Subcutaneous abdominal adipose tissue (tissue), 5 donors: ENCODE results near the gene ARSB.

Experiments
- H3K27ac ChIP-seq: one replicate; pipeline ENCODE4 v1.7.0; 2013; ENCODE audit warnings: low read depth, mild to moderate bottlenecking, inconsistent platforms, low read length, moderate library complexity
- H3K27me3 ChIP-seq, 5 donors: one replicate each; pipeline ENCODE4 v1.7.0; 2013; ENCODE audit warnings: low read length in 5 of 5, inconsistent platforms in 1 of 5; ENCODE audit not compliant: control insufficient read depth in 5 of 5, insufficient read depth in 4 of 5
- H3K36me3 ChIP-seq, 5 donors: one replicate each; pipeline ENCODE4 v1.7.0; 2013; ENCODE audit warnings: low read length in 5 of 5; ENCODE audit not compliant: control insufficient read depth in 5 of 5, insufficient read depth in 5 of 5
- H3K4me1 ChIP-seq, 5 donors: one replicate each; pipeline ENCODE4 v1.7.0; 2013; ENCODE audit warnings: low read length in 5 of 5, mild to moderate bottlenecking in 3 of 5, moderate library complexity in 1 of 5; ENCODE audit not compliant: control insufficient read depth in 5 of 5, insufficient read depth in 5 of 5
- H3K4me3 ChIP-seq, 5 donors: one replicate each; pipeline ENCODE4 v1.7.0; 2013; ENCODE audit warnings: low read length in 5 of 5, low read depth in 1 of 5
- H3K9ac ChIP-seq, 5 donors: one replicate each; pipeline ENCODE4 v1.7.0; 2013; ENCODE audit warnings: low read length in 5 of 5, mild to moderate bottlenecking in 4 of 5, moderate library complexity in 3 of 5
- H3K9me3 ChIP-seq, 5 donors: one replicate each; pipeline ENCODE4 v1.7.0; 2013; ENCODE audit warnings: low read length in 5 of 5; ENCODE audit not compliant: control insufficient read depth in 5 of 5
- donor health status: healthy.
- donor health status: healthy.
- donor health status: healthy.
- donor health status: healthy.
- donor health status: healthy.

ARSB gene

DNA sequence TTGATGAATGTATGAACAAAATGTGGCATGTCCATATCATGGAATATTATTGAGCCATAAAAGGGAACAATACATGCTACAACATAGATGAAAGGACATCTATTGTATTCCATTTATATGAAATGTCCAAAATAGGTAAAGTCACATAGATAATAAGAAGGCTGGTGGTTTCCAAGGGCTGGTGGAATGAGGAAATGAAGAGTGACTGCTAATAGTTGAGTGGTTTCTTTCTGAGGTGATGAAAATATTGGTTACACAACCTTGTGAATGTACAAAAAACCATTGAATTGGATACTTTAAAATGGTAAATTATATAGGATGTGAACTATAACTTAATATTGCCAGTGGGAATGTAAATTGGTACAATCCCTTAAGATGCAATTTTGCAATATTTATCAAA lies 5.2 kb downstream of the ARSB start:
- peaks cover 0 to 13% (median 11%) of the 10 kb centered on the region in 5 donors for H3K4me1 ChIP-seq
- no peak overlapping the region for H3K9ac ChIP-seq
- H3K27ac ChIP-seq = no peak overlapping the region
- H3K36me3 ChIP-seq = no peaks in the 10 kb centered on the region
- no peak overlapping the region for H3K4me3 ChIP-seq
- H3K27me3 ChIP-seq = no peaks in the 10 kb centered on the region
- no peaks in the 10 kb centered on the region for H3K9me3 ChIP-seq

DNA sequence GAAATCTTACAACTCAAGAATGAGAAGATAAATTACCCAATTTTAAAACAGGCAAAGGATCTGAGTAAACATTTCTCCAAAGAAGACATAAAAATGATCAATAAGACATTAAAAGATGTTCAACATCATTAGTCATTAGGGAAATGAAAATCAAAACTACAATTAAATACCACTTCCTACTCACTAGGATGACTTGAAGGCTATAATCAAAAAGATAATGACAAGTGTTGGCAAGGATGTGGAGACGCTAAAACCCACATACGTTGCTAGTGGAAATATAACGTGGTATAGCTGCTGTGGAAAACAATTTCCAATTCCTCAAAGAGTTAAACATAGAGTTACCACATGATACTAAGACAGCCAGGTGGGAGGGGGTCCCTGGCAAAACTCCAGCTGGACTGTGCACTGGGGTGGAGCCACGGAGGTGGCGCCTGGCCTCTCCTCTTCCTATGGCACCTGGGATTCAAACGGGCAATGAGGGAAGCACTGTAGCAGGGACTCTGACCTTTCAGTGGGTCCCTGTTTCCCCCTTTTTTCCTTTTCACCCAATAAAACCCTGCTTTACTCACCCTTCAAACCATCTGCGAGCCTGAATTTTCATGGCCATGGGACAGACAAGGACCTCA lies 5.9 kb downstream of the ARSB start:
- Histone ChIP-seq H3K9me3 (no peaks in the 10 kb centered on the region), H3K27me3 (no peaks in the 10 kb centered on the region), H3K36me3 (no peaks in the 10 kb centered on the region), H3K4me1 (peaks cover 0 to 18% (median 9%) of the 10 kb centered on the region in 5 donors), H3K9ac (peak overlapping the region in 1 of 5 donors; percentile 13), H3K27ac (no peak overlapping the region), H3K4me3 (no peak overlapping the region)

DNA sequence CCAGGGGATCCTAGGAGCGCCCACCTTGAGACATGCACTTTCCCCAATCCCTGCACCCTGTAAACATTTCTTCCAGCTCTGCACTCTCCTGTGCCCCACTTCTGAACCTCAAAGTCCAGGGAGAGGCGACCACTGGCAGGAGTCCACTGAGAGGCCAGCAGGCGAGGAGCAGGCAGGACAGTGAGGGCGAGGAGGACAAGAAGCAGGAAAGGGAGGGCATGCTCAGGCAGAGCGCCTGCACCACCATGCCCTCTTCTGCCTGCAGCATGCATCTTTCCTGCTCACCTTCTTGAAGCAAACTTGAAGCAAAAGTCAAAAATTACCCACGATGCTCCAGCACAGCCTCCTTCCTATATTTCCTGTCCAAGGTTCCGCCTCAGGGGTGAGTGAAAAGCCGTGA lies 10.1 kb downstream of the ARSB start:
- no peaks in the 10 kb centered on the region for H3K36me3 ChIP-seq
- no peak overlapping the region for H3K4me3 ChIP-seq
- no peak overlapping the region for H3K27ac ChIP-seq
- H3K9ac ChIP-seq = no peak overlapping the region
- no peaks in the 10 kb centered on the region for H3K9me3 ChIP-seq
- H3K27me3 ChIP-seq = no peaks in the 10 kb centered on the region
- peaks cover 0 to 33% (median 11%) of the 10 kb centered on the region in 5 donors for H3K4me1 ChIP-seq

DNA sequence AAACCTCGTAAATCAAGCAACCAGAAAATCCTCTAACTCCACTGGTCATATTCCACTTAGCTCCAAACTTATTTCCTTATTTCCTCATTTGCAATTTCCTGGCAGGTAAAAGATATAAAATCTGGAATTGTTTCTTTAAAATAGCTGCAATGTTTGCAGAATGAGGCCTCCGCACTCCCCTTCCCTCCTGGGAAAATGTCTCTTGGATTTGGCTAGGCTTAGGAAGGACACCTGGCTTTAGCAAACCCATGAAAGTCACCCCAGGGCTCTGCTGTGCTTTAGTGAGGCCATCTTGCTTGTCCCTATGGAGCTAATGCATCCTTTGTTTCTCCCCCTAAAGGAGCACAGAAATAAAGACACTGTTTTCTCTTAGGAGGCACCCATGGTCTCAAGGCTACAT lies 10.5 kb downstream of the ARSB start:
- Histone ChIP-seq H3K27me3 (no peaks in the 10 kb centered on the region), H3K9me3 (no peaks in the 10 kb centered on the region), H3K4me1 (peaks cover 0 to 33% (median 11%) of the 10 kb centered on the region in 5 donors), H3K9ac (no peak overlapping the region), H3K4me3 (no peak overlapping the region), H3K27ac (no peak overlapping the region), H3K36me3 (no peaks in the 10 kb centered on the region)

DNA sequence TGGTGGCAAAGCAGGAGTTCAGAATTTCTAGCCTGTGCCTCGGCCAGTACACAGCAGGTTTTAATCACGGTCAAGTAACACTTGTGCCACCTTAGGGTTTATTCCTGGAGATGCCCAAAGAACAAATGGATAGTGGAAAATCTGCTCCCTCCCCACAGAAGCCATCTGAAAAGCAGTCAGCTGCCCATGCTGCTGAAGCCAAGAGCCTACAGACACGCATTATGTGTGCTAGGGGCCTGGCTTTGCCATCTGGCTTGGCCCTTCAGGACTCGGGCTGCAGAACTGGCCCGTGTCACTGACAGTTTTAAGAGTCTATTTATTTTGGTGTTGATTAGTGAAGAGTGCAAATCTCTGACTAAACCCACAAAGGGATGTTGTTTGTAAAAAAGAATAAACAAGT lies 11.1 kb downstream of the ARSB start:
- no peaks in the 10 kb centered on the region for H3K36me3 ChIP-seq
- H3K9ac ChIP-seq = no peak overlapping the region
- peaks cover 0 to 33% (median 11%) of the 10 kb centered on the region in 5 donors for H3K4me1 ChIP-seq
- no peak overlapping the region for H3K4me3 ChIP-seq
- H3K27me3 ChIP-seq = no peaks in the 10 kb centered on the region
- no peak overlapping the region for H3K27ac ChIP-seq
- no peaks in the 10 kb centered on the region for H3K9me3 ChIP-seq

DNA sequence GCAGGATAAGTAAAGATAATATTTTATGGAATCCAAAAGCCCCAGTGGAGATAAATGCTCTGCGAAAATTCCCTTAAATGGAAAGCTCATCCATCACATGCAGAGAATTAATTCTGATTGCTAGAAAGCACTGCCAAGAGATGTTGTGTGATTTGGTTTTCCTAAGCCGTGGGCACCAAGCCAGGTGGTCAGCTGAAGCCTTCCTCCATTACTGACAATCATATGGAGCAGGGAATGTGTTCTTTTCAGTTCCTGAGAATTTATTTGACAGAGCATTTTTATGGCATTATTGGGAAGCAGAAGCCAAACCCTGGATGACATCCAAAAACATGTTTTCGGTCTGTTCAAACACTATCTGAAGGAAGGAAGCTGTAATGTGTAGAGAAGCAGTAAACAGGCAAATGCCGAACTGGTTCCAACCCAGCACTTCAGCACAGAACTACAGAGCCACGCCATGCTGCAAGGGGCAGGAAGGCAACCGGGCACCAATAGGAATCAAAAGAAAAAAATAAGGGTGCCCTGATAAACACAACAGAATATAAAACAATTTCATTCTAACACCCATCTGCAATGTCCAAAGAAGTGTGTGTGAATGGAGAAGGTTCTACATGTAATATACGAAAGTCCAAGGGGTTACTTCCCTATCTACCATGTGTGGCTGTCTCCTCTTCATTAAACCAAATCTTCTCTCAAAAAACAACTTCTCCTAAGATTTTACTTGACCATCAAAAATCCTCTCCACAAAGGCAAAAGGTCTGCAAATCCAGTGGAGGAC lies 12.3 kb downstream of the ARSB start:
- Histone ChIP-seq H3K27ac (no peak overlapping the region), H3K4me1 (peaks cover 0 to 33% (median 11%) of the 10 kb centered on the region in 5 donors), H3K9ac (no peak overlapping the region), H3K4me3 (peak overlapping the region; percentile 12 to 41 (median 23)), H3K36me3 (no peaks in the 10 kb centered on the region), H3K27me3 (no peaks in the 10 kb centered on the region), H3K9me3 (no peaks in the 10 kb centered on the region)

DNA sequence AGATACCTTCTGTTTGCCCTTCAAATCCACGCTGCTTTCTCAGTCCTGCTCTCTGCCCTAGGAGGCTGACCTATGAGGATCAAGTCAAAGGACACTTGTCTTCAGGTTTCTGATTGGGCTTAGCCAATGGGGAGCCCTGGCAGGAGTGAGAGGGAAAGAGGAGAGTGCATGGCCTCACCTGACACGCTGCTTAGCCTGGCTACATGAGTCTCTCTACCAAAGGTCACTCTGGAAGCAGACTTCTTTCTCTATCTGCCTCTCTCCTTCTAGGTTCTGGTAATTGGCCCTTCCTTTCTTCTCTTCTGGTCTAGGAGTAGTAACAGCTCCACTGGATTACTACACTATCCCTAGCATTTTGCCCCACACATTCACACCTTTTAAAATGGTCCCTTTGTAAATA lies 13.1 kb downstream of the ARSB start:
- H3K9ac ChIP-seq = no peak overlapping the region
- H3K4me1 ChIP-seq = peaks cover 0 to 33% (median 11%) of the 10 kb centered on the region in 5 donors
- no peak overlapping the region for H3K27ac ChIP-seq
- no peak overlapping the region for H3K4me3 ChIP-seq
- no peaks in the 10 kb centered on the region for H3K36me3 ChIP-seq
- H3K27me3 ChIP-seq = no peaks in the 10 kb centered on the region
- no peaks in the 10 kb centered on the region for H3K9me3 ChIP-seq

DNA sequence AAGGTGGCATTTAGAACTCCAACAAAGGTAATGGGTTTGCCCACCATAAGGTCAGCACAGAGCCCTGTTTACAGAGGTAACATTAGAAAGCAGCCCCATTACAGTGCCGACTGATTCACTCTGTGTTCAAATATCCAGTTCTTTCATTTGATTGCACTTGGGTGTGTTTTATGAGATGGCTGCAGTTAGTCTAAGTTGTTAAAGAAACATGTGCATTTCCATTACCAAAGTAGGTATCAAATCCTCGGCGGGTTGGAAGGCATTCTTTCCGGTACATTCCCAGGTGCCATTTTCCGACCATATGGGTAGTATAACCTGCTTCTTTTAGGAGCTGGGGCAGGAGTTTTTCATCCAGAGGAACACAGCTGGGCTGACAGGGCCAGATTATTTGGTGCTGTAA lies 16.3 kb downstream of the ARSB start:
- no peak overlapping the region for H3K9ac ChIP-seq
- H3K27ac ChIP-seq = no peak overlapping the region
- H3K4me3 ChIP-seq = no peak overlapping the region
- peaks cover 0 to 19% (median 11%) of the 10 kb centered on the region in 5 donors for H3K4me1 ChIP-seq
- no peaks in the 10 kb centered on the region for H3K36me3 ChIP-seq
- H3K27me3 ChIP-seq = no peaks in the 10 kb centered on the region
- H3K9me3 ChIP-seq = no peaks in the 10 kb centered on the region

DNA sequence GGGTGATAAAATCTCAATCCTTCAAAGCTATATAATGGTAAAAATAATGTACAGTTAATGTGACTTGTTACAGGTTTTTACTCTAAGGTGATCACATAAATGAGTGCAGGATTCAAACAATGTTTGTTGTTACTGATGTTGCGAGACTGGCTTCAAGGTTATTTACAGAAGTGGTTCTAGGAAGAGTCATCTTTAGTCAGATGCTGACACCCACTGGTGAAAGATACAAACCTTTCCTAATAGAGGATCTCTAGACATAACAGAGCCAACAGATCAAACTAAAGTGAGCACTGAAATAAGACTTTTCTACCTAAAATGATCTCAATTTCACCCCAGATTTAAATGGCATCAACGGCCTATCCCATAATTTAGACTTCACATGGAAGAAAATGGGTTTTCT lies 20.2 kb downstream of the ARSB start:
- H3K9me3 ChIP-seq = no peaks in the 10 kb centered on the region
- peaks cover 0 to 3% (median 0%) of the 10 kb centered on the region in 5 donors for H3K36me3 ChIP-seq
- H3K4me3 ChIP-seq = no peak overlapping the region
- no peak overlapping the region for H3K27ac ChIP-seq
- H3K9ac ChIP-seq = no peak overlapping the region
- no peaks in the 10 kb centered on the region for H3K27me3 ChIP-seq
- H3K4me1 ChIP-seq = peaks cover 0 to under 1% (median 0%) of the 10 kb centered on the region in 5 donors

DNA sequence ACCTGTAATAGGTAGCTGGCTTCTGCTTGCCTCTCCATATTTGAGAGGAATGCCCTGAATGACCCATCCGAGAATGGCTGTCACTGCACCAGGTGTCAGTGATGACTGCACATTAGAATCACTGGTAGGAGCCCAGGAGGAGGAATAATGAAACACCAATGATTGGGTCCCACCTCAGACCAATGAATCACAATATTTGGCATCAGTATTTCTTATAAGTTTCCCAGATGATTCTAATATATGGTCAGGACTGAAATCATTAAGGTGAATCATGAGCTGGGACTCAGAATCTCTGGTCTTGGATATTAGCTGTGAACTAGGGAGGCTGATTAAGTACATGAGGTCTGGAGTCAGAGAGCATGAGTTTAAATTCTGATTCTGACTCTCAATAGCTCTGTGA lies 23.4 kb downstream of the ARSB start:
- Histone ChIP-seq H3K4me3 (no peak overlapping the region), H3K4me1 (peaks cover 0 to 3% (median 0%) of the 10 kb centered on the region in 5 donors), H3K36me3 (peaks cover 0 to 3% (median 0%) of the 10 kb centered on the region in 5 donors), H3K9me3 (no peaks in the 10 kb centered on the region), H3K27ac (no peak overlapping the region), H3K9ac (no peak overlapping the region), H3K27me3 (no peaks in the 10 kb centered on the region)
